B cell (primary cell): ENCODE results near the gene APOF. TPM values are rescaled to one million over a fixed set of nuclear protein-coding genes. Genes with fewer than 3 reads are reported as not detected.

ENCODE experiments used
- ATAC-seq: fragments of 200-7000 bp; cut with Tn5 transposase; one replicate; pipeline ENCODE4 v1.10.0; 2021; ENCODE audit warnings: low read depth, mild to moderate bottlenecking, moderate number of reproducible peaks, moderate library complexity
- CTCF ChIA-PET: fragments of 350-600 bp; sonication (Branson Sonifier 250); formaldehyde crosslinking; loops from one replicate; lab custom pipeline; 2021; ENCODE audit warnings: antibody characterized with exemption, inconsistent platforms; lab: Charles Lee
- POLR2A ChIA-PET: fragments of 350-600 bp; sonication (Branson Sonifier 250); formaldehyde crosslinking; loops from one replicate; lab custom pipeline; 2021; ENCODE audit warnings: antibody characterized with exemption; lab: Charles Lee
- DNase-seq: peaks from one replicate; pipeline ENCODE4 v3.0.0; 2013
- H2AFZ ChIP-seq: 2 replicates; pipeline ENCODE4 v1.6.1; 2012; ENCODE audit warnings: mild to moderate bottlenecking, low read depth, low read length; ENCODE audit not compliant: insufficient read depth, poor library complexity, severe bottlenecking
- H3K27ac ChIP-seq, 2 donors: 1 replicate in 1 of 2; 2 replicates in 1 of 2; pipeline ENCODE4 v1.5.1; 2012 to 2013; ENCODE audit warnings: low read length in 2 of 2, mild to moderate bottlenecking in 2 of 2, moderate library complexity in 1 of 2
- H3K27me3 ChIP-seq, 4 experiments: fragments of 200-600 bp in 1 of 4; sonication (generic) in 1 of 4; replicated peaks in 1 of 4; 1 replicate in 2 of 4; 2 replicates in 2 of 4; pipeline versions ENCODE4 v1.6.1 to v1.7.0; 2013 to 2016; ENCODE audit warnings: low read length in 3 of 4, mild to moderate bottlenecking in 2 of 4, mixed read lengths in 1 of 4, moderate library complexity in 1 of 4; ENCODE audit not compliant: insufficient read depth in 4 of 4, control insufficient read depth in 3 of 4; ENCODE audit errors: control extremely low read depth in 1 of 4
- H3K36me3 ChIP-seq, 2 experiments: replicated peaks in 1 of 2; 1 replicate in 1 of 2; 2 replicates in 1 of 2; pipeline versions ENCODE4 v1.6.1 to v1.7.1; 2013; ENCODE audit warnings: low read length in 1 of 2; ENCODE audit not compliant: insufficient read depth in 2 of 2, control insufficient read depth in 1 of 2; ENCODE audit errors: control extremely low read depth in 1 of 2, extremely low read depth in 1 of 2
- H3K4me1 ChIP-seq, 2 donors: fragments of 200-600 bp in 1 of 2; sonication (generic) in 1 of 2; 1 replicate in 1 of 2; 2 replicates in 1 of 2; pipeline versions ENCODE4 v1.5.1 to v1.6.1; 2013 to 2017; ENCODE audit warnings: low read length in 2 of 2; ENCODE audit not compliant: control insufficient read depth in 2 of 2, insufficient read depth in 2 of 2
- H3K4me2 ChIP-seq: replicated peaks from 2 replicates; pipeline ENCODE3; 2012; ENCODE audit warnings: mild to moderate bottlenecking, low read depth, low read length; ENCODE audit not compliant: poor library complexity, severe bottlenecking
- H3K4me3 ChIP-seq, 5 experiments: fragments of 200-600 bp in 1 of 5; sonication (generic) in 1 of 5; 1 replicate in 3 of 5; 2 replicates in 2 of 5; pipeline versions ENCODE4 v1.5.1 to v1.7.0; 2011 to 2016; ENCODE audit warnings: low read length in 4 of 5, mild to moderate bottlenecking in 4 of 5, low read depth in 2 of 5, control low read depth in 1 of 5, moderate library complexity in 1 of 5; ENCODE audit not compliant: insufficient read depth in 1 of 5; ENCODE audit errors: control extremely low read depth in 1 of 5, extremely low read depth in 1 of 5
- H3K79me2 ChIP-seq: fragments of 200-600 bp; sonication (generic); one replicate; pipeline ENCODE4 v1.6.0; 2016; ENCODE audit warnings: low read length; ENCODE audit not compliant: control insufficient read depth, insufficient read depth
- H3K9ac ChIP-seq: fragments of 200-600 bp; sonication (generic); 2 replicates; pipeline ENCODE4 v1.6.1; 2017; ENCODE audit warnings: mild to moderate bottlenecking, low read length, moderate library complexity
- H3K9me3 ChIP-seq, 3 donors: one replicate each; pipeline versions ENCODE4 v1.6.1 to v1.7.1; 2013; ENCODE audit warnings: low read length in 2 of 3; ENCODE audit not compliant: control insufficient read depth in 2 of 3, insufficient read depth in 1 of 3; ENCODE audit errors: control extremely low read depth in 1 of 3
- H4K20me1 ChIP-seq: 2 replicates; pipeline ENCODE4 v1.6.0; 2012; ENCODE audit warnings: mild to moderate bottlenecking, low read length; ENCODE audit not compliant: insufficient read depth, control insufficient read depth, poor library complexity, severe bottlenecking
- H3K27ac Mint-ChIP-seq: one replicate; pipeline ENCODE4 v1.8.0; 2021; ENCODE audit warnings: mixed read lengths
- H3K27me3 Mint-ChIP-seq: one replicate; pipeline ENCODE4 v1.8.0; 2021; ENCODE audit warnings: mixed read lengths
- H3K4me1 Mint-ChIP-seq: one replicate; pipeline ENCODE4 v1.8.0; 2021; ENCODE audit warnings: mixed read lengths
- H3K4me3 Mint-ChIP-seq: one replicate; pipeline ENCODE4 v1.8.0; 2021; ENCODE audit warnings: mixed read lengths
- H3K9me3 Mint-ChIP-seq: one replicate; pipeline ENCODE4 v1.8.0; 2022; ENCODE audit warnings: mixed read lengths; ENCODE audit not compliant: insufficient read depth
- CTCF ChIP-seq: fragments of 200-600 bp; IDR thresholded peaks from one replicate; pipeline ENCODE4 v1.8.0; 2022; ENCODE audit warnings: antibody characterized with exemption, mild to moderate bottlenecking
- EZH2 ChIP-seq: IDR thresholded peaks from 2 replicates; pipeline ENCODE4 v1.6.1; 2012; ENCODE audit warnings: borderline replicate concordance, low read depth, mild to moderate bottlenecking, moderate library complexity, low read length; ENCODE audit not compliant: insufficient read depth, poor library complexity, severe bottlenecking
- WGBS: methylation state at CpG from one replicate; pipeline ENCODE4 v1.1.5; 2013; ENCODE audit warnings: missing lambda C conversion rate; ENCODE audit not compliant: insufficient coverage; 5-methylcytosine and 5-hydroxymethylcytosine counted together
- intact Hi-C: fragments of 100-400 bp; cut with micrococcal nuclease; formaldehyde crosslinking; loops from one replicate; pipeline ENCODE4 v1.10.0; 2022
- polyA plus RNA-seq: library from polyadenylated mRNA; depleted of rRNA; stranded (reverse); fragments of >200 nt; gene quantifications from 2 replicates; pipeline ENCODE4 v1.2.3, GENCODE V29; 2012
- total RNA-seq, 2 donors: library from RNA; stranded (reverse); fragments of 120-200 nt in 1 of 2; gene quantifications; 1 replicate in 1 of 2; 2 replicates in 1 of 2; pipeline versions ENCODE4 v1.2.3 to v1.2.4, GENCODE V29; 2013 to 2022

Gene APOF
- total and polyA plus RNA-seq, 2 donors (not counting 1 experiment from before 2014, with no cell fraction given): not detected

GRCh38 chr12:56326533-56326932, 36.1 kb downstream of the APOF start:
- Histone ChIP-seq H3K79me2 (peaks cover 8% of the 10 kb centered on the region), H3K4me1 (no peaks in the 10 kb centered on the region), H3K4me3 (no peak overlapping the region), H3K9me3 (no peaks in the 10 kb centered on the region), H3K36me3 (peaks cover 10 to 59% of the 10 kb centered on the region in 2 experiments), H3K9ac (no peak overlapping the region), H2AFZ (no peak overlapping the region), H3K27ac (no peak overlapping the region), H4K20me1 (no peaks in the 10 kb centered on the region), H3K4me2 (no peak overlapping the region), H3K27me3 (no peaks in the 10 kb centered on the region)
- intact Hi-C loops: no loop called here
- H3K4me1 Mint-ChIP-seq: peaks cover 4% of the 10 kb centered on the region
- no peak overlapping the region for H3K27ac Mint-ChIP-seq
- H3K9me3 Mint-ChIP-seq: no peaks in the 10 kb centered on the region
- H3K27me3 Mint-ChIP-seq: no peaks in the 10 kb centered on the region
- H3K4me3 Mint-ChIP-seq: no peak overlapping the region
- ATAC-seq: no peak
- WGBS: 81% methylated on average over 4 of the region's 6 CpGs
- CTCF ChIA-PET: interaction anchor here (0.6 to 0.7 kb wide), 2 partner anchors 138 to 164 kb away, joined by 3 read pairs; no protein-coding TSS in a partner anchor
- no peak for DNase-seq
- TF ChIP-seq EZH2: no peak
- no peak for TF ChIP-seq CTCF
- POLR2A ChIA-PET: interaction anchor here (0.9 kb wide), 1 partner anchor 11 kb away, joined by 4 read pairs; no protein-coding TSS in a partner anchor

- no peak overlapping the region for H3K4me3 ChIP-seq
- no peak overlapping the region for H3K4me3 Mint-ChIP-seq
- no peak for TF ChIP-seq EZH2
- TF ChIP-seq CTCF: no peak
- no peaks in the 10 kb centered on the region for H4K20me1 ChIP-seq
- no peaks in the 10 kb centered on the region for H3K9me3 Mint-ChIP-seq
- H3K79me2 ChIP-seq: peaks cover 5% of the 10 kb centered on the region
- H2AFZ ChIP-seq: no peak overlapping the region
- no peak overlapping the region for H3K27ac ChIP-seq
- no peaks in the 10 kb centered on the region for H3K9me3 ChIP-seq
- intact Hi-C loops: no loop called here
- peaks cover 10 to 59% of the 10 kb centered on the region in 2 experiments for H3K36me3 ChIP-seq
- CTCF ChIA-PET: interaction anchor here (0.6 kb wide), 1 partner anchor 165 kb away, joined by 3 read pairs; no protein-coding TSS in a partner anchor
- DNase-seq (no peak), ATAC-seq (no peak)
- H3K4me1 Mint-ChIP-seq: peaks cover under 1% of the 10 kb centered on the region
- no peaks in the 10 kb centered on the region for H3K27me3 ChIP-seq
- no peak overlapping the region for H3K9ac ChIP-seq
- no peak overlapping the region for H3K27ac Mint-ChIP-seq
- H3K27me3 Mint-ChIP-seq: no peaks in the 10 kb centered on the region
- POLR2A ChIA-PET: interaction anchor here (0.8 to 0.9 kb wide), 2 partner anchors 10 to 11 kb away, joined by 3 to 4 read pairs; partner anchors contain the start of gene CNPY2
- no peak overlapping the region for H3K4me2 ChIP-seq
- H3K4me1 ChIP-seq: no peaks in the 10 kb centered on the region
- 98% methylated on average over 7 of the region's 8 CpGs for WGBS
These were observed 36.5 kb downstream of the APOF start for GRCh38 chr12:56326126-56326525.
